ENCODE results near the gene HPN. TPM values are rescaled to one million over a fixed set of nuclear protein-coding genes. Genes with fewer than 3 reads are reported as not detected.
"Not testable (repeated sequence)": the region's sequence is repeated elsewhere in the genome, so short reads cannot be mapped to it uniquely, and the experiment has no call there.

HPN gene
- total RNA-seq, 1 experiment from 2014 or later = not detected

DNA sequence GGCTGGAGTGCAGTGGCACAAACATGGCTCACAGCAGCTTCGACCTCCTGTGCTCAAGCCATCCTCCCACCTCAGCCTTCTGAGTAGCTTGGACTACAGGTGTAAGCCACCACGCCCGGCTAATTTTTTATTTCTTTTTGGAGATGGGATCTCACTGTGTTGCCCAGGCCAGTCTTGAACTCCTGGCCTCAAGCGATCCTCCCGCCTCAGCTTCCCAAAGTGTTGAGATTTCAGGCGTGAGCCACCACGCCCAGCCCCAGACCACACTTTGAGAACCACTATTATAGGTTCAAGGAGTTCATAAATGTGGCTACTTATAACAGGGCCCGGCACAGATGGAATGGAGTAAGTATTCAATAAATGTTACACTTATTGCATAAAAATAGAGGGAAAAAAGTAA is 14.5 kb upstream of the HPN start:
- H3K4me1 ChIP-seq (replicated peaks) = peaks cover 16% of the 10 kb centered on the region
- no peak for DNase-seq (ENCODE audit: low read depth in 1 of 2, low spot score in 2 of 2)
- no peak overlapping the region for H3K4me3 ChIP-seq
- H3K27me3 ChIP-seq (replicated peaks) = peaks cover 3% of the 10 kb centered on the region; the same call in 1 of the 2 replicates
- H3K36me3 ChIP-seq = peaks cover 50% of the 10 kb centered on the region
- no peak overlapping the region for H3K27ac ChIP-seq
- no peaks in the 10 kb centered on the region for H3K9me3 ChIP-seq (replicated peaks)

DNA sequence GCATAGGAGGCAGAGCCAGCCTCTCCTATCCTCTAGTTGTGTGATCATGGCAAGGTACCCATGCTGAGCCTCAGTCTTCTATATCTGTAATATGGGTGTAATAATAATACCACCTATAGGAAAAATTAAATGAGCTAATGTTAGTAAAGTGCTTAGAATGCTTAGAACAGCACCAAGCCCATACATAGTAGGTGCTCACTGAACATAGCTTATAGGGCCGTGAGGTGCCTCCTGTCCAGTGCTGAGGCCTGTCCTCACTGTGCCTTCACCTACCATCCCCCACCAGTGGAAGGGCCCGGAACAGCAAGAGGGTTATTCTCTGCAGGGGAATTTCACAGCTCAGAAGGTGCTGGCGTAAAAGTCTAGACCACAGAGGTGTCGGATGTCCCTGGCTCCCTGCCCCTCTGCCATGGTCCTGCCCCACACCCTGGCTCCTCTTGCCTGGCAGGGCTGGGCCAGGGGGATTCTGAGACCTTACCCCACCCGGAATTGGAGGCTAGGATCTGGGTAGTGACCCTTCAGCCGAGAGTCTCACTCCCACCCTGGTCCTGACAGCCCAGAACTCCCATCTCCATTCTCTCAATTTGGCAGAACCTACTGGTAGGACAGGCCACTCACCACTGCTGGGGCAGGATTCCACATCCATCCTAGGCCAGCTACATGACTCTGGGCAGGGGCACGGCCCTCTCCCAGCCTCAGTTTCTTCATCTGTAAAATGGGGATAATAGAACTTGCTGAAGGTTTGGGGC is 13.5 kb upstream of the HPN start:
- DNase-seq (ENCODE audit: low read depth in 1 of 2, low spot score in 2 of 2) = no peak
- H3K27me3 ChIP-seq (replicated peaks) = peaks cover 3% of the 10 kb centered on the region; the same call in 1 of the 2 replicates
- H3K4me3 ChIP-seq = no peak overlapping the region
- H3K36me3 ChIP-seq = peaks cover 42% of the 10 kb centered on the region
- no peak overlapping the region for H3K27ac ChIP-seq
- no peaks in the 10 kb centered on the region for H3K9me3 ChIP-seq (replicated peaks)
- H3K4me1 ChIP-seq (replicated peaks) = peaks cover 16% of the 10 kb centered on the region

DNA sequence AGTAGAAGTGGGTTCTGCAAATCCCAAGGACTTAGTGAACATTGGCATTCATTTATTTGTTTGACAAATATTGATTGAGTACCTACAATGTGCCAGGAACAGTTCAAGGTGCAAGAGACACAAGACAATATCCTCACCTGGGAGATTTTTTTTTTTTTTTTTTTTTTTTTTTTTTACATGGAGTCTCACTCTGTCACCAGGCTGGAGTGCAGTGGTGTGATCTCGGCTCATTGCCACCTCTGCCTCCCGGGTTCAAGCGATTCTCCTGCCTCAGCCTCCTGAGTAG is 13.0 kb upstream of the HPN start:
- not testable (repeated sequence) for H3K27ac ChIP-seq; H3K9me3 ChIP-seq (replicated peaks); DNase-seq (ENCODE audit: low read depth in 1 of 2, low spot score in 2 of 2); H3K27me3 ChIP-seq (replicated peaks); H3K4me3 ChIP-seq
- Histone ChIP-seq H3K4me1 (replicated peaks) (peaks cover 16% of the 10 kb centered on the region), H3K36me3 (peaks cover 37% of the 10 kb centered on the region)

DNA sequence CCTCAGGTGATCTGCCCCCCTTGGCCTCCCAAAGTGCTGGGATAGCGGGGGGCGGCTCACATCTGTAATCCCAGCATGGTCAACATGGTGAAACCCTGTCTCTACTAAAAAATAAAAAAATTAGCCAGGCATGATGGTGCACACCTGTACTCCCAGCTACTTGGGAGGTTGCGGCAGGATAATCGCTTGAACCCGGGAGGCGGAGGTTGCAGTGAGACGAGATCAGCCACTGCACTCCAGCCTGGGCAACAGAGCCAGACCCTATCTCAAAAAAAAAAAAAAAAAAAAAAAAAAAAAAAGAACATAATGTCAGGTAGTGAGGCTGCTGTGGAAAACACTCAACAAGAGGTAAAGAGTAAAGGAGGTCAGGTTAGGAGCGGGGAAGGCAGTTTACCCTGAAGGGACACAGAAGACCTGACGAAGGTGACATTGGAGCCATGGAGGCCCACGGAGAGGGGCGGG is 12.2 kb upstream of the HPN start:
- H3K4me1 ChIP-seq (replicated peaks) = peaks cover 16% of the 10 kb centered on the region
- H3K36me3 ChIP-seq = peaks cover 29% of the 10 kb centered on the region
- H3K4me3 ChIP-seq; H3K27me3 ChIP-seq (replicated peaks); DNase-seq (ENCODE audit: low read depth in 1 of 2, low spot score in 2 of 2); H3K27ac ChIP-seq; H3K9me3 ChIP-seq (replicated peaks): not testable (repeated sequence)

DNA sequence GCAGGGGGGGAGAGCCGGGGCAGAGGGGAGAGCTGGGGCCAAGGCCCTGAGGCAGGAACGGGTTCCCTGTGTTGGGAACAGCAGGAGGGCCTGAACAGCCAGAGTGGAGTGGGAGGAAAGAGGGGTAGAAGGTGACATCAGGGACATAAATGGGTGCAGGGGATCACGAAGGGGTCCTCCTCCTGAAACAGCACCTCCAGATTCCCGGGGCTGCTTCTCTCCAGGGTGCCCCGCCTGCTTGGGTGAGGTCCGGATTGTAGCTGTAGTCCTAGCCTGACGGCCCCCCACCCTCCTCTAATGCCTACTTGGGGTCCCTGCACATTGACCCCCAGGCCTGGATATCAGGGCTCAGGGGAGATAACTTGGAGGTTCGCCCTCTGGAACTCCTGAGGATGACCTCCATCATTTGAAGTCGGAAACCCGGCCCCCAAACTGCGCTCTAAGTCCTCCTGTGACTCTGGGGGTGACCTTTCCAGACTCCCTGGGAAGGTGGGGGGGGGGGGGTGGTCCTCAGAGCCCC is 11.7 kb upstream of the HPN start:
- H3K36me3 ChIP-seq = peaks cover 26% of the 10 kb centered on the region
- peak in 1 of 2 experiments; percentile 29 for DNase-seq (ENCODE audit: low read depth in 1 of 2, low spot score in 2 of 2)
- H3K9me3 ChIP-seq (replicated peaks) = no peaks in the 10 kb centered on the region
- peaks cover 16% of the 10 kb centered on the region for H3K4me1 ChIP-seq (replicated peaks)
- H3K4me3 ChIP-seq = peak overlapping the region; percentile 45
- no peak overlapping the region for H3K27ac ChIP-seq
- peaks cover 3% of the 10 kb centered on the region; the same call in 1 of the 2 replicates for H3K27me3 ChIP-seq (replicated peaks)

DNA sequence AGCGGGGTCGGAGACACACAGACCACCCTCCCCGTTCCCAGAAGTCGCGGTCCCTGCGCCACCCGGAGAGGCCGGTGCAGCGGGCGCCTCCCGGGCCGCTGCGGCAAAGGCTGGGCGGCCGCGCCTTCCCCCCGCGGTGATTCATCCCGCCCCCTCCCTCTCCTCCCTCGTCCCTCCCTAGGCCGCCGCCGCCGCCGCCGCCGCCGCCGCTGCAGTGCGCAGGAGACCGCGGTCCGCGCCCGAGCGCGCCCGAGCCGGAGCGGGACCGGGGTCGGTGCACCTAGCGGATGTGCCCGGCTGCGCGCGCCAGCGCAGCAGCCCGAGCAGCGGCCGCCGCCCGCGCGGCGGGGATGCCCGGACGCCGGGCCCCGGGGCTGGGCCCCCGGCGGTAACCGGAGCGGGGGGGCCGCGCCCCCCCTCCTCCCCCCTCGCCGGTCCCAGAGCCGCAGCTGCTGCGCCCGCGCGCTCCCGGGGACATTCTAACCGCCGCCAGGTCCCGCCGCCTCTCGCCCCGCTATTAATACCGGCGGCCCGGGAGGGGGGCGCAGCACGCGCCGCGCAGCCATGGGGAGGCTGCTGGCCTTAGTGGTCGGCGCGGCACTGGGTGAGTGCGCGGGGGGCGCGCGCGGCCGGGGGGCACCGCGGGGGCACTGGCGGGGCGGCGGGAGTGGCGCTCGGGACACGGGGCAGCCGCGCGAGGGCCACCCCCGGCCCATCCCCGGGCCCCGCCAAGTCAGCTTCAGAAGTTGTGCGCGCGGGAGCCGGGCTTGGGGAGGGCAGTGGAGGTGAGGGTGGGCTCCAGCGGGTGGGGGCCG is 11.1 kb upstream of the HPN start, which contains the start of gene SCN1B:
TSS of gene SCN1B (plus strand) at position 214 of the 815 bp plus-strand sequence. CDS start at position 565, 351 bp downstream.
- H3K36me3 ChIP-seq = peaks cover 20% of the 10 kb centered on the region
- H3K9me3 ChIP-seq (replicated peaks) = no peaks in the 10 kb centered on the region
- H3K4me3 ChIP-seq = peak within 1 kb of the TSS; percentile 45
- peaks cover 16% of the 10 kb centered on the region for H3K4me1 ChIP-seq (replicated peaks)
- no peak within 1 kb of the TSS for H3K27ac ChIP-seq
- peak; percentile 31 to 73 for DNase-seq (ENCODE audit: low read depth in 1 of 2, low spot score in 2 of 2)
- peaks cover 3% of the 10 kb centered on the region; the same call in 1 of the 2 replicates for H3K27me3 ChIP-seq (replicated peaks)

DNA sequence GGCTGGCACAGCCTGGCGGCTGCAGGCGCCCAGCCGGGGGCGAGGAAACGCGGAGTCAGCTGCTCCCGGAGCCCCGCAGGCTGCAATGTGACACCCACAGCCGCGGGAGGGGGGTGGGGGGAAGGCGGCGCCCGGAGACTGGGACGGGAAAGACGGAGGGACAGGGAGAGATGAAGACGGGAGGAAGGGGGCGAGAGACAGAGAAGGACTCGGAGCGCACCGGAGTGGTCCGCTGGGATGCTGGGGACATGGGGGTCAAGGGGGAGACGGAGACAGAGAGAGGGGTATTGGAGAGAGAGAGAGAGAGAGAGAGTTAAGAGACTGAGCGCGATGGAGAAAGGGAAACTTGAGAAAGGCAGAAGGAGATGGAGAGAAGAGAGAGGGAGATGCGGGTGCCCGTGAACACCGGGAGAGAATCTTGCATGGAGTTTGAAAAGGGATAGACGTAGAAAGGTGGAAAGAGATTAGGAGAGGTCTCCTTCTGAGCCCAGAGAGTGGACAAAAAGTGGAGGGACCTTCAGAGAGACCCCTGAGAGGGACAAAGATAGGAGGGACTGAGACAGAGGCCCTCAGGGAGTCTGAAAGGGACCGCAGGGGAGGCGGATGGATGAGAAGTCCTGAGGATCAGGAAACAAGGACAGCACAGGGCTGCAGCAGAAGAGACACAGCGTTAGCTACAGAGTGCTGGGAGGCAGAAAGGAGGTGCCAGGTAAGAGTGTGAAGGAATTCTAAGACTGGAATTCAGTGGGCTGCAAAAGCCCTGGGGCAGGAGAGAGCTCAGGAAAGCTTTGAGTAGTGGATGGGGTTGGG is 10.2 kb upstream of the HPN start:
- no peak for DNase-seq (ENCODE audit: low read depth in 1 of 2, low spot score in 2 of 2)
- peaks cover 16% of the 10 kb centered on the region for H3K4me1 ChIP-seq (replicated peaks)
- H3K4me3 ChIP-seq = peak overlapping the region; percentile 45
- peaks cover 3% of the 10 kb centered on the region; the same call in 1 of the 2 replicates for H3K27me3 ChIP-seq (replicated peaks)
- H3K27ac ChIP-seq = no peak overlapping the region
- peaks cover 13% of the 10 kb centered on the region for H3K36me3 ChIP-seq
- no peaks in the 10 kb centered on the region for H3K9me3 ChIP-seq (replicated peaks)

DNA sequence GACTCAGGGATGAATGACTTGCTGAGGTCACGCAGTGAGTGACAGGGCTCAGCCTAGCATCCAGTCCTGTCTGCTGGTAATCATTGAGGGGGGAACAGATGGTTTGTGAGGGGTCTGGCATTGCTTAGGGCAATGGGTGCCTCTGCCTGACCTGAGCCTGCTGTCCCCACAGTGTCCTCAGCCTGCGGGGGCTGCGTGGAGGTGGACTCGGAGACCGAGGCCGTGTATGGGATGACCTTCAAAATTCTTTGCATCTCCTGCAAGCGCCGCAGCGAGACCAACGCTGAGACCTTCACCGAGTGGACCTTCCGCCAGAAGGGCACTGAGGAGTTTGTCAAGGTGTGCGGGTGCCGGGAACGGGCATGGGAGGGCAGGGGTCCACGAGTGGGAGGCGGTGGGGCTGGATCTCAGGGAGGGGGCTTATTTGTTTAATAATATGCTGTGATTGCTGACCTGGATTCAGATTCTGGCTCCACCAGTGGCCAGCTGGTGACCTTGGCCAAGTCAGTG is 9.1 kb upstream of the HPN start:
- Histone ChIP-seq H3K9me3 (replicated peaks) (no peaks in the 10 kb centered on the region), H3K27me3 (replicated peaks) (peaks cover 3% of the 10 kb centered on the region; the same call in 1 of the 2 replicates), H3K36me3 (peaks cover 4% of the 10 kb centered on the region), H3K4me3 (no peak overlapping the region), H3K4me1 (replicated peaks) (peaks cover 16% of the 10 kb centered on the region), H3K27ac (no peak overlapping the region)
- DNase-seq (ENCODE audit: low read depth in 1 of 2, low spot score in 2 of 2) = no peak

DNA sequence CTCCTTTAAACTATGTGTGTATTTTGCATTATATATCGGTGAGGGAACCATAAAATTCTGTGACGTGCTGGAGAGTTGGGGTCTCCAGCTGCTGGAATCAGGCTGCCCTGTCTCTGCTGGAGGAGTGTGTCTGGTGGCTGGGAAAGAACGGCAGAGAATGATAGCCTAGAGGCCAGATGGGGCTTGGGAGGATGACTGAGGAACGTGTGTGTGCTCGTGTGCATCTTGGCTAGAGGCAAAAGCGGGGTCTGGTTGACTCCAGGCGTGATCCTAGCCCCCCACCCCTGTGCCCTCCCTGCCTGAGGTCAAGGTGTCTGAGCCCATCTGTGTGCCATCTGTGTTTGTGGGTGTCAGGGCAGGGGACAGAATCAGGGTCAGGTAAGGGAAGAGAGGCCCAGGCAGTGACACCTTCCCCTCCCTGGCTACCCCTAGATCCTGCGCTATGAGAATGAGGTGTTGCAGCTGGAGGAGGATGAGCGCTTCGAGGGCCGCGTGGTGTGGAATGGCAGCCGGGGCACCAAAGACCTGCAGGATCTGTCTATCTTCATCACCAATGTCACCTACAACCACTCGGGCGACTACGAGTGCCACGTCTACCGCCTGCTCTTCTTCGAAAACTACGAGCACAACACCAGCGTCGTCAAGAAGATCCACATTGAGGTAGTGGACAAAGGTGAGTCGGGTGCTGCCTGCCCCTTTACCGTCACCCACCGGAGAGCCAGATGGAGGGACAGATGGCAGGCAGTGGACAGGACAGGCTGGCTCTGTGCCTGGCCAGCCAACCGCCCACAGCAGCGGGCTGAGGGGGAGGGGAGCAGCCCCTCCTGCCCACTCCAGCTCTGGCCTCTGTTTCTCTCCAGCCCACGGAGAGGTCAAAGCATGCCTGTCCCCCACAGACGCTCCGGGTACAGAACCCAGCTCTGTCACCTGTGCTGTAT is 8.2 kb upstream of the HPN start:
- H3K9me3 ChIP-seq (replicated peaks) = no peaks in the 10 kb centered on the region
- no peak overlapping the region for H3K4me3 ChIP-seq
- H3K27me3 ChIP-seq (replicated peaks) = peaks cover 3% of the 10 kb centered on the region; the same call in 1 of the 2 replicates
- peaks cover 16% of the 10 kb centered on the region for H3K4me1 ChIP-seq (replicated peaks)
- H3K27ac ChIP-seq = no peak overlapping the region
- no peak for DNase-seq (ENCODE audit: low read depth in 1 of 2, low spot score in 2 of 2)
- no peaks in the 10 kb centered on the region for H3K36me3 ChIP-seq

DNA sequence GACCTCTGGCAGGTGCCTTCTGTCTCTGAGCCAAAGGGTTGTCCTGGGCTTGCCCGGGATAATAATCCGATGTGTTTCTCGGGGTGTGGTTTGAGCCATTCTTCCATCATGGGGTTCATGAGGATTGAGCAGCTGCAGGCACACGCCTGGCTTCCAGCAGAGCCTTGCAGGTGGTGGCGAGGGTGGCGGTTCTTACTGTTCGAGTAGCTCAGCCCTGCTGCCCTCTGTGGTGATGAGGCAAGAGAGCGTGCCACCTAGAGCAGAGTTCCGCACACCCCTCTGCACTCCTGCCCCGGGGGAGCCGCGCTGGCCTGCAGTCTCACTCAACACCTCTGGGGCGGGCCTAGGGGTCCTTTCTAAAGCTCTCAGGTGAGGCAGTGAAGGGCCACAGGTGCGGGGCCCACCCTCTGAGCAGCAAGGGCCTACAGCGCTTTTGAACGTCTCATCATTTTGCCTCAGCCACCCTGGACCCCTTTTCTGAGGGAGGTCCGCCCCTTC is 7.5 kb upstream of the HPN start:
- no peaks in the 10 kb centered on the region for H3K9me3 ChIP-seq (replicated peaks)
- no peaks in the 10 kb centered on the region for H3K36me3 ChIP-seq
- peaks cover 3% of the 10 kb centered on the region; the same call in 1 of the 2 replicates for H3K27me3 ChIP-seq (replicated peaks)
- H3K4me3 ChIP-seq = no peak overlapping the region
- peaks cover 16% of the 10 kb centered on the region for H3K4me1 ChIP-seq (replicated peaks)
- no peak for DNase-seq (ENCODE audit: low read depth in 1 of 2, low spot score in 2 of 2)
- no peak overlapping the region for H3K27ac ChIP-seq

DNA sequence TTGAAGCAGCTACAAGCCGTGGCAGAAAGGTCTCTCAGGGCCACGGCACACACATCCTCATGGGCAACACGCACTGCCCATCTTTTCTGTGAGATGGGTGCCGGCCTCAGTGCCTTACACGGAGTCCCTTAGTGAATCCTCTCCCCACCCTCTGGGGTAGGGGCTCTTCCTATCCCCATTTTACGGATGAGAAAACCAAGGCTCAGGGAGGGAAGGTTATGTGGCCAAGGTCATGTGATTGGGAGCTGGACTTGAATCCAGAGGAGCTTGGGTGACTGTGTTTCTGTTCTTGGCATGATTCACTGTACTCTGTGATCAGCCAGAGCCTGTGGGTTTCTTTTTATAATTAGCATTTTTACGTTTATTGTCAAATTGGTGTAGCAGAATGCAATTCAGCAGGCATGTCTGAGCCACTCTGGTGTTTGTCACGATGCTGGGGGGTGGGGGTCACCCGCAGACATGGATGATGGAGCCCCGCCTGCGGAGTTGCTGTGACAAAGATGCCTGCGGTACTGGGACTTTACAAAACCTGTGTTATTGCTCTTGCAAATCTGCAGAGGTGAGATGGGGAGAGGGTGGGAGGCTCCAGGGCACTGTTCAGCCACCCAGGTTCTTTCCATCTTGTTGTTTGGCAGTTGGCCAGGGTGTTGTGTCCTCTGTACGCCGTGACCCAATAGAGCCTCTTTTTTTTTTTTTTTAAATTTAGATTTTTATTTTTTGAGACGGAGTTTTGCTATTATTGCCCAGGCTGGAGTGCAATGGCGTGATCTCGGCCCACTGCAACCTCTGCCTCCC is 6.7 kb upstream of the HPN start:
- Histone ChIP-seq H3K36me3 (no peaks in the 10 kb centered on the region), H3K27ac (no peak overlapping the region), H3K4me1 (replicated peaks) (peaks cover 15% of the 10 kb centered on the region), H3K4me3 (no peak overlapping the region), H3K27me3 (replicated peaks) (peaks cover 3% of the 10 kb centered on the region; the same call in 1 of the 2 replicates), H3K9me3 (replicated peaks) (no peaks in the 10 kb centered on the region)
- no peak for DNase-seq (ENCODE audit: low read depth in 1 of 2, low spot score in 2 of 2)
